ENCODE results near the gene BANF1.

DNA sequence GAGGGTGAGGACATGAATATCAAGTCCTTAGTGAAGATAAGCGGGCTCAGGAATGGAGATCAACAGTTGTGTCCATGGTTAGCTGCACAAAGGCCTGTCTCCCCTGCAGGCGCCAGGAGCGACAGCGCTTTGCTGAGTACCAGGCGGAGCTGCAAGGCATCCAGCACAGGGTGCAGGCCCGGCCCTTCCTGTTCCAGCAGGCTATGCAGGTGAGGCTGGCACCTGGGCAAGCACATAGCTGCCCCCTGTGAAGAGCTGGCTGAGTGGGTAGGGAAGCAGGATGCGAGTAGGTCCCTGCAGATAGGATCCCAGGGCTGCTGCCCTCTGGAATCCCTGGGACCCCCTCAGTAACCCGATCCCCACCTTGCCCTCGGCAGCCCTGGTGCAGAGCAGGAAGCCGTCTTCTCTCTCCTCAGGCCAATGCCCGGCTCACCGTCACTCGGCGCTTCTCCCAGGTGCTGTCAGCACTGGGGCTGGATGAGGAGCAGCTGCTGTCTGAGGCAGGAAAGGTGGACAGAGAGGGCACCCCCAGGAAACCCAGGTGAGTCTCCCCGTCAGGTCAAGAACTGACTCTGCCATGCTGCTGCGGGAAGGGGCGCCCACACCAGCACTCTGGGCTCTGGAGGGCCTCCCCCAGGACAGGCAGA lies 43.4 kb upstream of the BANF1 start:
- TF ChIP-seq, protein P1, sequence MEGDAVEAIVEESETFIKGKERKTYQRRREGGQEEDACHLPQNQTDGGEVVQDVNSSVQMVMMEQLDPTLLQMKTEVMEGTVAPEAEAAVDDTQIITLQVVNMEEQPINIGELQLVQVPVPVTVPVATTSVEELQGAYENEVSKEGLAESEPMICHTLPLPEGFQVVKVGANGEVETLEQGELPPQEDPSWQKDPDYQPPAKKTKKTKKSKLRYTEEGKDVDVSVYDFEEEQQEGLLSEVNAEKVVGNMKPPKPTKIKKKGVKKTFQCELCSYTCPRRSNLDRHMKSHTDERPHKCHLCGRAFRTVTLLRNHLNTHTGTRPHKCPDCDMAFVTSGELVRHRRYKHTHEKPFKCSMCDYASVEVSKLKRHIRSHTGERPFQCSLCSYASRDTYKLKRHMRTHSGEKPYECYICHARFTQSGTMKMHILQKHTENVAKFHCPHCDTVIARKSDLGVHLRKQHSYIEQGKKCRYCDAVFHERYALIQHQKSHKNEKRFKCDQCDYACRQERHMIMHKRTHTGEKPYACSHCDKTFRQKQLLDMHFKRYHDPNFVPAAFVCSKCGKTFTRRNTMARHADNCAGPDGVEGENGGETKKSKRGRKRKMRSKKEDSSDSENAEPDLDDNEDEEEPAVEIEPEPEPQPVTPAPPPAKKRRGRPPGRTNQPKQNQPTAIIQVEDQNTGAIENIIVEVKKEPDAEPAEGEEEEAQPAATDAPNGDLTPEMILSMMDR (conservative IDR thresholded peaks at IDR 0.05 in 1 of 2, IDR thresholded peaks at IDR 0.05 in 1 of 2; ENCODE audit: extremely low read depth in 1 of 2, insufficient read depth in 1 of 2, low read depth in 1 of 2, low read length in 2 of 2): no peak
- no peak for TF ChIP-seq EZH2 (IDR thresholded peaks at IDR 0.05; ENCODE audit: borderline replicate concordance, low read length)
